Measurements from ENCODE around the gene ZNF516. TPM values are rescaled to one million over a fixed set of nuclear protein-coding genes. Genes with fewer than 3 reads are reported as not detected.

Gene ZNF516
- total RNA-seq, 2 donors from 2014 or later, result 10.8 to 21.1 TPM

- Mint-ChIP-seq H3K9me3 (no peaks in the 10 kb centered on the region), H3K4me1 (ENCODE audit: low read depth in 2 of 2) (peaks cover 29 to 31% of the 10 kb centered on the region in 2 donors), H3K36me3 (no peaks in the 10 kb centered on the region), H3K27me3 (peaks cover 0 to 8% of the 10 kb centered on the region in 2 donors), H3K27ac (peak overlapping the region; percentile 61 to 81), H3K4me3 (peak overlapping the region; percentile 90)
- DNase-seq (ENCODE audit: low spot score) (no peak), ATAC-seq (no peak)
Measured at GRCh38 chr18:76491776-76492668, 3.0 kb downstream of the ZNF516 start.

GRCh38 chr18:76491473-76491775 lies 3.6 kb downstream of the ZNF516 start:
- H3K27ac Mint-ChIP-seq, result no peak overlapping the region
- peak; percentile 26 to 30 for ATAC-seq

GRCh38 chr18:76490670-76491472 lies 4.2 kb downstream of the ZNF516 start:
- Mint-ChIP-seq H3K36me3 (no peaks in the 10 kb centered on the region), H3K4me3 (peak overlapping the region; percentile 90), H3K4me1 (ENCODE audit: low read depth in 2 of 2) (peaks cover 37 to 39% of the 10 kb centered on the region in 2 donors), H3K27ac (peak overlapping the region; percentile 19 to 86), H3K9me3 (no peaks in the 10 kb centered on the region), H3K27me3 (peaks cover 0 to 7% of the 10 kb centered on the region in 2 donors)
- ATAC-seq (no peak), DNase-seq (ENCODE audit: low spot score) (peak; percentile 74)

More at GRCh38 chr18:76491473-76491775, 3.6 kb downstream of the ZNF516 start:
- H3K9me3 Mint-ChIP-seq, result no peaks in the 10 kb centered on the region
- H3K27me3 Mint-ChIP-seq, result peaks cover 0 to 7% of the 10 kb centered on the region in 2 donors
- peak overlapping the region; percentile 90 for H3K4me3 Mint-ChIP-seq
- DNase-seq (ENCODE audit: low spot score), result peak; percentile 74
- no peaks in the 10 kb centered on the region for H3K36me3 Mint-ChIP-seq
- H3K4me1 Mint-ChIP-seq (ENCODE audit: low read depth in 2 of 2), result peaks cover 35 to 37% of the 10 kb centered on the region in 2 donors

GRCh38 chr18:76490033-76490432 lies 5.0 kb downstream of the ZNF516 start:
- H3K4me1 Mint-ChIP-seq (ENCODE audit: low read depth in 2 of 2), result peaks cover 44% of the 10 kb centered on the region in 2 donors
- H3K27me3 Mint-ChIP-seq, result peaks cover 0 to 7% of the 10 kb centered on the region in 2 donors
- H3K4me3 Mint-ChIP-seq, result peak overlapping the region; percentile 90
- no peaks in the 10 kb centered on the region for H3K9me3 Mint-ChIP-seq
- ATAC-seq (no peak), DNase-seq (ENCODE audit: low spot score) (no peak)
- no peaks in the 10 kb centered on the region for H3K36me3 Mint-ChIP-seq
- peak overlapping the region in 1 of 2 donors; percentile 19 for H3K27ac Mint-ChIP-seq

GRCh38 chr18:76489081-76489480 lies 6.0 kb downstream of the ZNF516 start:
- DNase-seq (ENCODE audit: low spot score), result no peak
- ATAC-seq, result no peak
- Mint-ChIP-seq H3K27me3 (peaks cover 0 to 7% of the 10 kb centered on the region in 2 donors), H3K4me1 (ENCODE audit: low read depth in 2 of 2) (peaks cover 45 to 48% of the 10 kb centered on the region in 2 donors), H3K9me3 (no peaks in the 10 kb centered on the region), H3K27ac (no peak overlapping the region), H3K4me3 (no peak overlapping the region), H3K36me3 (no peaks in the 10 kb centered on the region)

- no peaks in the 10 kb centered on the region for H3K9me3 Mint-ChIP-seq
- H3K27ac Mint-ChIP-seq, result no peak overlapping the region
- no peaks in the 10 kb centered on the region for H3K27me3 Mint-ChIP-seq
- ATAC-seq, result no peak
- peaks cover 36 to 43% of the 10 kb centered on the region in 2 donors for H3K4me1 Mint-ChIP-seq (ENCODE audit: low read depth in 2 of 2)
- no peak for DNase-seq (ENCODE audit: low spot score)
- no peaks in the 10 kb centered on the region for H3K36me3 Mint-ChIP-seq
- no peak overlapping the region for H3K4me3 Mint-ChIP-seq
Measured at GRCh38 chr18:76488190-76488589, 6.9 kb downstream of the ZNF516 start.

GRCh38 chr18:76487782-76488181 lies 7.3 kb downstream of the ZNF516 start:
- Mint-ChIP-seq H3K9me3 (no peaks in the 10 kb centered on the region), H3K27ac (no peak overlapping the region), H3K4me1 (ENCODE audit: low read depth in 2 of 2) (peaks cover 33 to 42% of the 10 kb centered on the region in 2 donors), H3K27me3 (no peaks in the 10 kb centered on the region), H3K36me3 (no peaks in the 10 kb centered on the region), H3K4me3 (no peak overlapping the region)
- DNase-seq (ENCODE audit: low spot score) (no peak), ATAC-seq (no peak)

- DNase-seq (ENCODE audit: low spot score), result no peak
- H3K4me1 Mint-ChIP-seq (ENCODE audit: low read depth in 2 of 2), result peaks cover 26 to 35% of the 10 kb centered on the region in 2 donors
- H3K4me3 Mint-ChIP-seq, result no peak overlapping the region
- peak overlapping the region in 1 of 2 donors; percentile 7 for H3K27ac Mint-ChIP-seq
- H3K9me3 Mint-ChIP-seq, result no peaks in the 10 kb centered on the region
- ATAC-seq, result no peak
- H3K27me3 Mint-ChIP-seq, result no peaks in the 10 kb centered on the region
- H3K36me3 Mint-ChIP-seq, result no peaks in the 10 kb centered on the region
Measured at GRCh38 chr18:76487070-76487469, 8.0 kb downstream of the ZNF516 start.

GRCh38 chr18:76486574-76486973 lies 8.5 kb downstream of the ZNF516 start:
- no peak overlapping the region for H3K4me3 Mint-ChIP-seq
- DNase-seq (ENCODE audit: low spot score), result no peak
- ATAC-seq, result no peak
- no peaks in the 10 kb centered on the region for H3K27me3 Mint-ChIP-seq
- peak overlapping the region in 1 of 2 donors; percentile 7 for H3K27ac Mint-ChIP-seq
- H3K9me3 Mint-ChIP-seq, result no peaks in the 10 kb centered on the region
- H3K4me1 Mint-ChIP-seq (ENCODE audit: low read depth in 2 of 2), result peaks cover 24 to 34% of the 10 kb centered on the region in 2 donors
- no peaks in the 10 kb centered on the region for H3K36me3 Mint-ChIP-seq

GRCh38 chr18:76486038-76486437 lies 9.0 kb downstream of the ZNF516 start:
- Mint-ChIP-seq H3K4me3 (no peak overlapping the region), H3K4me1 (ENCODE audit: low read depth in 2 of 2) (peaks cover 24 to 34% of the 10 kb centered on the region in 2 donors), H3K9me3 (no peaks in the 10 kb centered on the region), H3K27ac (no peak overlapping the region), H3K27me3 (no peaks in the 10 kb centered on the region), H3K36me3 (no peaks in the 10 kb centered on the region)
- ATAC-seq (no peak), DNase-seq (ENCODE audit: low spot score) (no peak)

- no peaks in the 10 kb centered on the region for H3K36me3 Mint-ChIP-seq
- DNase-seq (ENCODE audit: low spot score), result no peak
- no peak for ATAC-seq
- peaks cover 20 to 29% of the 10 kb centered on the region in 2 donors for H3K4me1 Mint-ChIP-seq (ENCODE audit: low read depth in 2 of 2)
- no peak overlapping the region for H3K27ac Mint-ChIP-seq
- no peaks in the 10 kb centered on the region for H3K27me3 Mint-ChIP-seq
- H3K4me3 Mint-ChIP-seq, result no peak overlapping the region
- H3K9me3 Mint-ChIP-seq, result no peaks in the 10 kb centered on the region
Measured at GRCh38 chr18:76484749-76485387, 10.2 kb downstream of the ZNF516 start.

GRCh38 chr18:76483780-76484179 lies 11.3 kb downstream of the ZNF516 start:
- ATAC-seq, result no peak
- no peak for DNase-seq (ENCODE audit: low spot score)
- Mint-ChIP-seq H3K4me1 (ENCODE audit: low read depth in 2 of 2) (peaks cover 20 to 29% of the 10 kb centered on the region in 2 donors), H3K27ac (no peak overlapping the region), H3K4me3 (no peak overlapping the region), H3K9me3 (no peaks in the 10 kb centered on the region), H3K36me3 (no peaks in the 10 kb centered on the region), H3K27me3 (no peaks in the 10 kb centered on the region)

GRCh38 chr18:76482971-76483691 lies 11.9 kb downstream of the ZNF516 start:
- no peaks in the 10 kb centered on the region for H3K9me3 Mint-ChIP-seq
- no peaks in the 10 kb centered on the region for H3K36me3 Mint-ChIP-seq
- no peaks in the 10 kb centered on the region for H3K27me3 Mint-ChIP-seq
- H3K4me1 Mint-ChIP-seq (ENCODE audit: low read depth in 2 of 2), result peaks cover 19 to 28% of the 10 kb centered on the region in 2 donors
- DNase-seq (ENCODE audit: low spot score) (no peak), ATAC-seq (no peak)
- no peak overlapping the region for H3K4me3 Mint-ChIP-seq
- no peak overlapping the region for H3K27ac Mint-ChIP-seq

Data from natural killer cell treated with Interleukin-12 subunit alpha and Interleukin-12 subunit beta and Interleukin-15 and Interleukin-18, amount 100 ng/mL, for 72 hours (primary cell).